AG04449 (cell line): ENCODE data around the gene MKX.

Experiments used
- CTCF ChIA-PET: fragments of 350-600 bp; formaldehyde crosslinking; extraction: SDS; loops from one replicate; lab custom pipeline; 2021; ENCODE audit warnings: antibody characterized with exemption; lab: Yijun Ruan, JAX
- POLR2A ChIA-PET: fragments of 400-600, 350-600 bp; formaldehyde crosslinking; extraction: SDS; loops from one replicate; lab custom pipeline; 2020; ENCODE audit warnings: antibody characterized with exemption, inconsistent platforms; lab: Yijun Ruan, JAX
- DNase-seq: peaks from one replicate; pipeline ENCODE4 v3.0.0-alpha.2; 2010; ENCODE audit warnings: low read depth, low spot score
- H3K4me3 ChIP-seq: 2 replicates; pipeline ENCODE4 v1.5.1; 2011; ENCODE audit warnings: low read depth, mild to moderate bottlenecking, control low read depth, low read length
- TF ChIP-seq, protein P1 (sequence below): IDR thresholded peaks from one replicate; pipeline ENCODE4 v1.5.1; 2011; ENCODE audit warnings: mild to moderate bottlenecking, moderate library complexity, low read length, control low read depth, inconsistent platforms; ENCODE audit not compliant: insufficient read depth; ENCODE audit errors: missing control alignments

The MKX gene

GRCh38 chr10:27626890-27627289, 118.7 kb downstream of the MKX start:
- ChIA-PET POLR2A (no interaction called here), CTCF (interaction anchor here (1.6 kb wide), 1 partner anchor 114 kb away, joined by 4 read pairs; no protein-coding TSS in a partner anchor)
- TF ChIP-seq, protein P1, sequence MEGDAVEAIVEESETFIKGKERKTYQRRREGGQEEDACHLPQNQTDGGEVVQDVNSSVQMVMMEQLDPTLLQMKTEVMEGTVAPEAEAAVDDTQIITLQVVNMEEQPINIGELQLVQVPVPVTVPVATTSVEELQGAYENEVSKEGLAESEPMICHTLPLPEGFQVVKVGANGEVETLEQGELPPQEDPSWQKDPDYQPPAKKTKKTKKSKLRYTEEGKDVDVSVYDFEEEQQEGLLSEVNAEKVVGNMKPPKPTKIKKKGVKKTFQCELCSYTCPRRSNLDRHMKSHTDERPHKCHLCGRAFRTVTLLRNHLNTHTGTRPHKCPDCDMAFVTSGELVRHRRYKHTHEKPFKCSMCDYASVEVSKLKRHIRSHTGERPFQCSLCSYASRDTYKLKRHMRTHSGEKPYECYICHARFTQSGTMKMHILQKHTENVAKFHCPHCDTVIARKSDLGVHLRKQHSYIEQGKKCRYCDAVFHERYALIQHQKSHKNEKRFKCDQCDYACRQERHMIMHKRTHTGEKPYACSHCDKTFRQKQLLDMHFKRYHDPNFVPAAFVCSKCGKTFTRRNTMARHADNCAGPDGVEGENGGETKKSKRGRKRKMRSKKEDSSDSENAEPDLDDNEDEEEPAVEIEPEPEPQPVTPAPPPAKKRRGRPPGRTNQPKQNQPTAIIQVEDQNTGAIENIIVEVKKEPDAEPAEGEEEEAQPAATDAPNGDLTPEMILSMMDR: no peak
- H3K4me3 ChIP-seq: no peak overlapping the region
- DNase-seq: no peak

- no peak overlapping the region for H3K4me3 ChIP-seq
- TF ChIP-seq, protein P1: no peak
- no peak for DNase-seq
- POLR2A ChIA-PET: no interaction called here
- CTCF ChIA-PET: interaction anchor here (0.9 to 1.6 kb wide), 4 partner anchors 11 to 116 kb away, joined by 3 to 4 read pairs (median 3); no protein-coding TSS in a partner anchor
These were observed 120.0 kb downstream of the MKX start for GRCh38 chr10:27625452-27626211.

- CTCF ChIA-PET: interaction anchor here (1.4 to 1.6 kb wide), 2 partner anchors 19 to 116 kb away, joined by 3 to 4 read pairs; no protein-coding TSS in a partner anchor
- no peak overlapping the region for H3K4me3 ChIP-seq
- TF ChIP-seq, protein P1: no peak
These were observed 120.7 kb downstream of the MKX start for GRCh38 chr10:27624941-27625340.

More at GRCh38 chr10:27624941-27625340, 120.7 kb downstream of the MKX start:
- POLR2A ChIA-PET: no interaction called here
- DNase-seq: no peak
